Testis (tissue), 2 donors: ENCODE data around the gene SDK2.

Experiments
- CTCF ChIP-seq, 3 experiments: fragments of 450-650 bp in 2 of 3; fragments of 200-600 bp in 1 of 3; sonication (generic) in 1 of 3; IDR thresholded peaks; one replicate each; pipeline ENCODE4 v1.5.1; 2016 to 2019; ENCODE audit warnings: antibody characterized with exemption in 3 of 3, mild to moderate bottlenecking in 2 of 3, moderate library complexity in 1 of 3
- POLR2A ChIP-seq: fragments of 450-650 bp; IDR thresholded peaks from one replicate; pipeline ENCODE4 v1.6.1; 2017; ENCODE audit warnings: antibody characterized with exemption, mild to moderate bottlenecking, moderate library complexity

GRCh38 chr17:73474370-73474988, 169.8 kb downstream of the SDK2 start:
- TF ChIP-seq POLR2A = no peak
- no peak for TF ChIP-seq CTCF (IDR thresholded peaks at IDR 0.05)
